ENCODE measurements around the gene UBXN10.

DNA sequence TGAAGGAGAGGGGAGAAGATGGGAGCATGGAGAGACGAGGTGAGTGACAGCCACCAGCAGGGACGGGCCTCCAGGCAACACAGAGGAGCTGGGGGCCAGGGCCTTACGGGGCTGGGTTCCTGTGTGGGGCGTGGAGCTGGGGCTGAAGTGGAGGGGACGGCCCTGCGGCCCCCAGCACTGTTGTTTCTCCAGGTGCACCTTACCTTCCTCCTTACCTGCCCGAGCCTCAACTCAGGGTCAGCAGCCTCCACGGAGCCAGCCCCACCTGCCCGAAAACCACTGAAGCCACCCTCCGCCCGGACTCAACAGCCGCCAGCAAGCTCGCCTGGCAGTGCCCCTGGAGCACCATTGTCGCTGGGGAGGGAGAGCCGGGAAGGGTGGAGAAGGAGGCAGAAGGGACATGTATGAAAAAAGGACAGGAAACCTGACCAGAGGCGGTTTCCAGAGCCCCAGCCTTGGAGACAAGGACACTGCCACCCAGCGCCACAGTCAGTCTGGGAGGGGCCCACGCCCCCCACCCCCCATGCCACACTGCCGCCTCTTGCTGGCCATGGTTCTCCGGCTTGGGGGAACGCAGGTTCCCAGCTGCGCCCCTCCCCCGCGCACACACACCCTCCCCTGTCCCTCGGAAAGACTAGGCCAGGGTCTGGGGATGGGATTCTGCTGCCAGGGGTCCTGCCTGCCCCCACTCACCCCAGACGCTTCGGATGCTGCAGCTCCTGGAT is 36.1 kb upstream of the UBXN10 start:
- TF ChIP-seq CTCF (optimal IDR thresholded peaks at IDR 0.05 in 1 of 3, IDR thresholded peaks at IDR 0.05 in 1 of 3, conservative IDR thresholded peaks at IDR 0.05 in 1 of 3; ENCODE audit: extremely low read depth in 1 of 3, insufficient read depth in 2 of 3, low read length in 3 of 3), result no peak
- no peak for TF ChIP-seq EZH2 (IDR thresholded peaks at IDR 0.05; ENCODE audit: low read length)
